HL-60 (cell line): ENCODE measurements around the gene B4GALNT4.

Experiments
- GABPA ChIP-seq: IDR thresholded peaks from 2 replicates; pipeline ENCODE4 v1.6.1; 2012; ENCODE audit warnings: low read depth
- POLR2AphosphoS5 ChIP-seq: IDR thresholded peaks from 2 replicates; pipeline ENCODE4 v1.6.1; 2012; ENCODE audit warnings: low read depth
- TF ChIP-seq, protein P1 (sequence below): IDR thresholded peaks from one replicate; pipeline ENCODE4 v1.5.1; 2011; ENCODE audit warnings: low read length, control low read depth, inconsistent platforms; ENCODE audit not compliant: insufficient read depth
- TF ChIP-seq, protein P2 (sequence below): IDR thresholded peaks from 2 replicates; pipeline ENCODE4 v1.6.1; 2012; ENCODE audit warnings: low read depth; ENCODE audit not compliant: insufficient replicate concordance

DNA sequence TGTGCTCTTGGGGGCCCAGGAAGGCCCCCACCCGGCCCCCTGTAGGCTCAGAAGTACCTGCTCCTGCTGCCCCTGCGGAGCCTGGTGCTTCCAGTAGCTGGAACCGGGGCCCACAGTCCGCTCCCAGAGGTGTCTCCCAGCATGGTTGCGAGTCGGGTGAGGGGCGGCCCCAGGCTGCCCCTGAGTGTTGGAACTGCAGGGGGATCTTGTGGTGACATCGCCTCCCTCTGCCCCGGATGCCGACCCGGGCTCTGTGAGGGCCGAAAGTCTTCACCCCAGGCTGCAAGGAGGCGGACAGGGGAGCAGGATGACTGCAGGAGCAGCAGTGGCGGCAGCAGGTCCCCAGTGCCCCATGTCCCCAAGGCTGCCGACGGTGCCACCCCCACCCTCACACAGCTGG, 15.2 kb downstream of the B4GALNT4 start:
- TF ChIP-seq, protein P1, sequence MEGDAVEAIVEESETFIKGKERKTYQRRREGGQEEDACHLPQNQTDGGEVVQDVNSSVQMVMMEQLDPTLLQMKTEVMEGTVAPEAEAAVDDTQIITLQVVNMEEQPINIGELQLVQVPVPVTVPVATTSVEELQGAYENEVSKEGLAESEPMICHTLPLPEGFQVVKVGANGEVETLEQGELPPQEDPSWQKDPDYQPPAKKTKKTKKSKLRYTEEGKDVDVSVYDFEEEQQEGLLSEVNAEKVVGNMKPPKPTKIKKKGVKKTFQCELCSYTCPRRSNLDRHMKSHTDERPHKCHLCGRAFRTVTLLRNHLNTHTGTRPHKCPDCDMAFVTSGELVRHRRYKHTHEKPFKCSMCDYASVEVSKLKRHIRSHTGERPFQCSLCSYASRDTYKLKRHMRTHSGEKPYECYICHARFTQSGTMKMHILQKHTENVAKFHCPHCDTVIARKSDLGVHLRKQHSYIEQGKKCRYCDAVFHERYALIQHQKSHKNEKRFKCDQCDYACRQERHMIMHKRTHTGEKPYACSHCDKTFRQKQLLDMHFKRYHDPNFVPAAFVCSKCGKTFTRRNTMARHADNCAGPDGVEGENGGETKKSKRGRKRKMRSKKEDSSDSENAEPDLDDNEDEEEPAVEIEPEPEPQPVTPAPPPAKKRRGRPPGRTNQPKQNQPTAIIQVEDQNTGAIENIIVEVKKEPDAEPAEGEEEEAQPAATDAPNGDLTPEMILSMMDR = no peak
- TF ChIP-seq, protein P2, sequence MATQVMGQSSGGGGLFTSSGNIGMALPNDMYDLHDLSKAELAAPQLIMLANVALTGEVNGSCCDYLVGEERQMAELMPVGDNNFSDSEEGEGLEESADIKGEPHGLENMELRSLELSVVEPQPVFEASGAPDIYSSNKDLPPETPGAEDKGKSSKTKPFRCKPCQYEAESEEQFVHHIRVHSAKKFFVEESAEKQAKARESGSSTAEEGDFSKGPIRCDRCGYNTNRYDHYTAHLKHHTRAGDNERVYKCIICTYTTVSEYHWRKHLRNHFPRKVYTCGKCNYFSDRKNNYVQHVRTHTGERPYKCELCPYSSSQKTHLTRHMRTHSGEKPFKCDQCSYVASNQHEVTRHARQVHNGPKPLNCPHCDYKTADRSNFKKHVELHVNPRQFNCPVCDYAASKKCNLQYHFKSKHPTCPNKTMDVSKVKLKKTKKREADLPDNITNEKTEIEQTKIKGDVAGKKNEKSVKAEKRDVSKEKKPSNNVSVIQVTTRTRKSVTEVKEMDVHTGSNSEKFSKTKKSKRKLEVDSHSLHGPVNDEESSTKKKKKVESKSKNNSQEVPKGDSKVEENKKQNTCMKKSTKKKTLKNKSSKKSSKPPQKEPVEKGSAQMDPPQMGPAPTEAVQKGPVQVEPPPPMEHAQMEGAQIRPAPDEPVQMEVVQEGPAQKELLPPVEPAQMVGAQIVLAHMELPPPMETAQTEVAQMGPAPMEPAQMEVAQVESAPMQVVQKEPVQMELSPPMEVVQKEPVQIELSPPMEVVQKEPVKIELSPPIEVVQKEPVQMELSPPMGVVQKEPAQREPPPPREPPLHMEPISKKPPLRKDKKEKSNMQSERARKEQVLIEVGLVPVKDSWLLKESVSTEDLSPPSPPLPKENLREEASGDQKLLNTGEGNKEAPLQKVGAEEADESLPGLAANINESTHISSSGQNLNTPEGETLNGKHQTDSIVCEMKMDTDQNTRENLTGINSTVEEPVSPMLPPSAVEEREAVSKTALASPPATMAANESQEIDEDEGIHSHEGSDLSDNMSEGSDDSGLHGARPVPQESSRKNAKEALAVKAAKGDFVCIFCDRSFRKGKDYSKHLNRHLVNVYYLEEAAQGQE = no peak
- TF ChIP-seq GABPA (no peak), POLR2AphosphoS5 (no peak)
